Measurements from ENCODE around the gene ZNF69.

DNA sequence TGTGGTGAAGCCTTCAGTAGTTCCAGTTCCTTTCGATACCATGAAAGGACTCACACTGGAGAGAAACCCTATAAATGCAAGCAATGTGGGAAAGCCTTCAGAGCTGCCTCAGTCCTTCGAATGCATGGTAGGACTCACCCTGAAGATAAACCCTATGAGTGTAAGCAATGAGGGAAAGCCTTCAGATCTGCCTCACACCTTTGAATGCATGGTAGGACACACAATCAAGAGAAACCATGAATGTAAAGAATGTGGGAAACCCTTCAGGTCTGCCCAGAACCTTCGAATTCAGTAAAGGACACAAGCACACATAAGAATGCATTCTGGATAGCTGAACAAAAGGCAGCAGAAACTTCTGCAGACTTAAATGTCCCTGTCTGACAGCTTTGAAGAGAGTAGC lies 18.3 kb downstream of the ZNF69 start:
- TF ChIP-seq, protein P1, sequence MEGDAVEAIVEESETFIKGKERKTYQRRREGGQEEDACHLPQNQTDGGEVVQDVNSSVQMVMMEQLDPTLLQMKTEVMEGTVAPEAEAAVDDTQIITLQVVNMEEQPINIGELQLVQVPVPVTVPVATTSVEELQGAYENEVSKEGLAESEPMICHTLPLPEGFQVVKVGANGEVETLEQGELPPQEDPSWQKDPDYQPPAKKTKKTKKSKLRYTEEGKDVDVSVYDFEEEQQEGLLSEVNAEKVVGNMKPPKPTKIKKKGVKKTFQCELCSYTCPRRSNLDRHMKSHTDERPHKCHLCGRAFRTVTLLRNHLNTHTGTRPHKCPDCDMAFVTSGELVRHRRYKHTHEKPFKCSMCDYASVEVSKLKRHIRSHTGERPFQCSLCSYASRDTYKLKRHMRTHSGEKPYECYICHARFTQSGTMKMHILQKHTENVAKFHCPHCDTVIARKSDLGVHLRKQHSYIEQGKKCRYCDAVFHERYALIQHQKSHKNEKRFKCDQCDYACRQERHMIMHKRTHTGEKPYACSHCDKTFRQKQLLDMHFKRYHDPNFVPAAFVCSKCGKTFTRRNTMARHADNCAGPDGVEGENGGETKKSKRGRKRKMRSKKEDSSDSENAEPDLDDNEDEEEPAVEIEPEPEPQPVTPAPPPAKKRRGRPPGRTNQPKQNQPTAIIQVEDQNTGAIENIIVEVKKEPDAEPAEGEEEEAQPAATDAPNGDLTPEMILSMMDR (IDR thresholded peaks at IDR 0.05; ENCODE audit: poor library complexity), result no peak
- TF ChIP-seq EZH2 (IDR thresholded peaks at IDR 0.05; ENCODE audit: borderline replicate concordance), result no peak

Measured in hepatocyte (in vitro differentiated cells).